Testis (tissue), 2 donors: ENCODE data around the gene MMD2.

Experiments used
- CTCF ChIP-seq, 3 experiments: fragments of 450-650 bp in 2 of 3; fragments of 200-600 bp in 1 of 3; sonication (generic) in 1 of 3; IDR thresholded peaks; one replicate each; pipeline ENCODE4 v1.5.1; 2016 to 2019; ENCODE audit warnings: antibody characterized with exemption in 3 of 3, mild to moderate bottlenecking in 2 of 3, moderate library complexity in 1 of 3
- POLR2A ChIP-seq: fragments of 450-650 bp; IDR thresholded peaks from one replicate; pipeline ENCODE4 v1.6.1; 2017; ENCODE audit warnings: antibody characterized with exemption, mild to moderate bottlenecking, moderate library complexity

GRCh38 chr7:4957847-4958476, 1.0 kb downstream of the MMD2 start:
- TF ChIP-seq POLR2A (no peak), CTCF (IDR thresholded peaks at IDR 0.05) (no peak)
